Cardiac fibroblast (primary cell): ENCODE measurements around the gene CDC42BPG.

Source experiments
- DNase-seq, 2 donors: peaks; one replicate each; pipeline versions ENCODE4 v3.0.0 to v3.0.0-alpha.2; 2010; ENCODE audit warnings: low read depth in 2 of 2
- H3K4me3 ChIP-seq, 2 donors: replicated peaks in 1 of 2; 1 replicate in 1 of 2; 2 replicates in 1 of 2; pipeline ENCODE4 v1.5.1; 2011; ENCODE audit warnings: low read depth in 2 of 2, low read length in 2 of 2, mild to moderate bottlenecking in 2 of 2, moderate library complexity in 1 of 2
- CTCF ChIP-seq: IDR thresholded peaks from one replicate; pipeline ENCODE4 v1.5.1; 2011; ENCODE audit warnings: low read depth, mild to moderate bottlenecking, low read length, inconsistent platforms

CDC42BPG gene

GRCh38 chr11:64891215-64891848, 46.9 kb upstream of the CDC42BPG start:
- H3K4me3 ChIP-seq: no peak overlapping the region
- no peak for DNase-seq
- TF ChIP-seq CTCF: no peak

- no peak for DNase-seq
- H3K4me3 ChIP-seq: no peak overlapping the region
- no peak for TF ChIP-seq CTCF
These were observed 46.1 kb upstream of the CDC42BPG start for GRCh38 chr11:64890522-64890939.

- no peak overlapping the region for H3K4me3 ChIP-seq
- no peak for DNase-seq
- TF ChIP-seq CTCF: no peak
These were observed 44.5 kb upstream of the CDC42BPG start for GRCh38 chr11:64888729-64889511.

GRCh38 chr11:64888406-64888728, 43.9 kb upstream of the CDC42BPG start:
- no peak for DNase-seq
- H3K4me3 ChIP-seq: no peak overlapping the region
- no peak for TF ChIP-seq CTCF

GRCh38 chr11:64887757-64888405, 43.4 kb upstream of the CDC42BPG start:
- H3K4me3 ChIP-seq: no peak overlapping the region
- peak; percentile 82 for TF ChIP-seq CTCF
- peak; percentile 65 to 66 for DNase-seq

- TF ChIP-seq CTCF: no peak
- DNase-seq: no peak
- H3K4me3 ChIP-seq: no peak overlapping the region
These were observed 42.8 kb upstream of the CDC42BPG start for GRCh38 chr11:64887234-64887756.
